HG02571 (cell line): ENCODE results near the gene SMAP2.
"Not testable (repeated sequence)": the region's sequence is repeated elsewhere in the genome, so short reads cannot be mapped to it uniquely, and the experiment has no call there.

Source experiments
- ATAC-seq: cut with Tn5 transposase; IDR thresholded peaks from one replicate; pipeline ENCODE4 v1.9.1; 2021; ENCODE audit warnings: mild to moderate bottlenecking, moderate library complexity; ENCODE audit not compliant: unreplicated experiment

The SMAP2 gene

GRCh38 chr1:40373323-40374283 is at the start of gene SMAP2:
Gene SMAP2, plus strand, starts transcription at chr1:40373727. Its CDS starts 394 bp downstream, at chr1:40374121.
- ATAC-seq = peak; percentile 88

GRCh38 chr1:40331403-40331802 is 42.1 kb upstream of the SMAP2 start:
- ATAC-seq = not testable (repeated sequence)

- no peak for ATAC-seq
Measured at GRCh38 chr1:40332695-40333094, 40.8 kb upstream of the SMAP2 start.

GRCh38 chr1:40337443-40337842 is 36.1 kb upstream of the SMAP2 start:
- no peak for ATAC-seq

GRCh38 chr1:40338745-40339419 is 34.6 kb upstream of the SMAP2 start:
- no peak for ATAC-seq

GRCh38 chr1:40339420-40340323 is 33.9 kb upstream of the SMAP2 start:
- ATAC-seq = no peak

GRCh38 chr1:40341491-40342380 is 31.8 kb upstream of the SMAP2 start:
- ATAC-seq = no peak

- not testable (repeated sequence) for ATAC-seq
Measured at GRCh38 chr1:40342381-40342717, 31.2 kb upstream of the SMAP2 start.

GRCh38 chr1:40344597-40344996 is 28.9 kb upstream of the SMAP2 start:
- ATAC-seq = no peak

GRCh38 chr1:40350391-40350790 is 23.1 kb upstream of the SMAP2 start:
- ATAC-seq = no peak

GRCh38 chr1:40351124-40351523 is 22.4 kb upstream of the SMAP2 start:
- no peak for ATAC-seq

- no peak for ATAC-seq
Measured at GRCh38 chr1:40352126-40352525, 21.4 kb upstream of the SMAP2 start.

GRCh38 chr1:40353082-40353481 is 20.4 kb upstream of the SMAP2 start:
- no peak for ATAC-seq

GRCh38 chr1:40357625-40358024 is 15.9 kb upstream of the SMAP2 start:
- ATAC-seq = no peak

GRCh38 chr1:40360631-40361030 is 12.9 kb upstream of the SMAP2 start:
- no peak for ATAC-seq

- no peak for ATAC-seq
Measured at GRCh38 chr1:40361201-40361600, 12.3 kb upstream of the SMAP2 start.

- ATAC-seq = no peak
Measured at GRCh38 chr1:40361637-40362036, 11.9 kb upstream of the SMAP2 start.

GRCh38 chr1:40362199-40362598 is 11.3 kb upstream of the SMAP2 start:
- no peak for ATAC-seq

GRCh38 chr1:40362699-40363098 is 10.8 kb upstream of the SMAP2 start:
- no peak for ATAC-seq

- ATAC-seq = peak; percentile 98
Measured at GRCh38 chr1:40363721-40364120, 9.8 kb upstream of the SMAP2 start.
